ENCODE results near the gene RDX.
"Not testable (repeated sequence)": the region's sequence is repeated elsewhere in the genome, so short reads cannot be mapped to it uniquely, and the experiment has no call there.

Gene RDX

GRCh38 chr11:110198031-110198729, 98.2 kb downstream of the RDX start:
- no peak for DNase-seq

DNA sequence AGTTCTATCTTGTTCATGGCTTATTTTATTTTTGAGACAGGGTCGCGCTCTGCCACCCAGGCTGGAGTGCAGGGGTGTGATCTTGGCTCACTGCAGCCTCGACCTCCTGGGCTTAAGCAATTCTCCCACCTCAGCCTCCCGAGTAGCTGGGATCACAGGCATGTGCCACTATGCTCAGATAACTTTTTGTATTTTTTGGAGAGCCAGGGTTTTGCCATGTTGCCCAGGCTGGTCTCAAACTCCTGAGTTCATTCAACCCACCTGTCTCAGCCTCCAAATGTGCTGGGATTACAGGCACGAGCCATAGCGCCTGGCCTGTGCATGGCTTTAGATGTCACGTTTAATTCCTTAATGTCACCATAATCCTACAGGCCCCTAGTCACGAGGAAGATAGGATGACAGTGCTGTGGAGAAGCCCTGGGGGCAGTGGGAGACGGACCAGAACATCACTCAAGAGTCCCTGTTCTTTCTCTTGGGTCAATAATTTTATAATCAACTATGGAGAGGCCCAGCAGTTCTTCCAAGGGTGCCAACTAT, 99.5 kb downstream of the RDX start:
- DNase-seq: no peak

GRCh38 chr11:110196241-110196754, 100.1 kb downstream of the RDX start:
- no peak for DNase-seq

GRCh38 chr11:110194211-110194766, 102.1 kb downstream of the RDX start:
- DNase-seq: not testable (repeated sequence)

GRCh38 chr11:110192604-110193282, 103.7 kb downstream of the RDX start:
- not testable (repeated sequence) for DNase-seq

- DNase-seq: no peak
Measured at GRCh38 chr11:110190885-110191284, 105.5 kb downstream of the RDX start.

- DNase-seq: no peak
Measured at GRCh38 chr11:110187731-110188130, 108.7 kb downstream of the RDX start.

GRCh38 chr11:110186867-110187266, 109.5 kb downstream of the RDX start:
- DNase-seq: no peak

GRCh38 chr11:110186456-110186855, 110.0 kb downstream of the RDX start:
- no peak for DNase-seq

- no peak for DNase-seq
Measured at GRCh38 chr11:110185599-110185998, 110.8 kb downstream of the RDX start.

- no peak for DNase-seq
Measured at GRCh38 chr11:110185121-110185591, 111.3 kb downstream of the RDX start.

GRCh38 chr11:110184456-110184855, 112.0 kb downstream of the RDX start:
- no peak for DNase-seq

- DNase-seq: no peak
Measured at GRCh38 chr11:110182886-110183285, 113.5 kb downstream of the RDX start.

DNA sequence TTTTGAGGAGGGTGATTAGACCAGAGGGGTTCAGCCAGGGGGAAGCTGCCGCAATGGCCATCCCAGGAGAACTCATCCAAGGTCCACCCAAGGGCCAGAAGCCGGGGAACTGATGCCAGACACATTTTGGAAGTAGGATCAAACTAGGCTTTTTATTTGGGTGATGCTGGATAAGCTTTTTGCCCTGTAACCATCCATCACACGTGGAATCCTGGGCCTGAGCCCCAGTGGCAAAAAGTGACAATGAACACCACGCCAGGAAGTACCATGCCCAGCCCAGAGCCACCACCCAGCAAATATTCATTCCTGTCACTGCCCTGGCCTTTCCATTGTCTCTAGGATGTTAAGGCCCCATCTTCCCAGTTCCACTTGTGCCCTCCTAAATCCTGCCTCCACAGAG, 117.3 kb downstream of the RDX start:
- no peak for DNase-seq

DNA sequence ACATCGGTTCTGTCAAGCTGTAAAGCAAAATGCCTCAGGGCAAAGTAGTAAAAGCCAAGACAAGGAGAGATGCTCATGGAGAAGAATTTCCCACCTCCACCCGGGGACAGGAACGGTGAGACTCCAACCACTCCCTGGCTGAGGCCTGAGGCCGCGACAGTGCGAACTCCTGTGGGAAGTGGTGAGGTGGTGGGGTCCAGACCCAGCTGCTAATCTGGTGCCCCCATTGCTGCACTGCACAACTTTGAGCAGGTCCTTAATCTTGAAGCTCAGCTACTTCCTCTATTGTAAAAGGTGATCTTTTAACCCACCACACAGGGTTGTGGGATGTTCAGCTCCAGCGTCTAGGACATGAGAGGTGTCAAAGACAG, 119.3 kb downstream of the RDX start:
- DNase-seq: no peak

- no peak for DNase-seq
Measured at GRCh38 chr11:110176366-110177085, 119.9 kb downstream of the RDX start.

GRCh38 chr11:110174645-110175310, 121.6 kb downstream of the RDX start:
- no peak for DNase-seq

- no peak for DNase-seq
Measured at GRCh38 chr11:110173811-110174644, 122.4 kb downstream of the RDX start.

DNA sequence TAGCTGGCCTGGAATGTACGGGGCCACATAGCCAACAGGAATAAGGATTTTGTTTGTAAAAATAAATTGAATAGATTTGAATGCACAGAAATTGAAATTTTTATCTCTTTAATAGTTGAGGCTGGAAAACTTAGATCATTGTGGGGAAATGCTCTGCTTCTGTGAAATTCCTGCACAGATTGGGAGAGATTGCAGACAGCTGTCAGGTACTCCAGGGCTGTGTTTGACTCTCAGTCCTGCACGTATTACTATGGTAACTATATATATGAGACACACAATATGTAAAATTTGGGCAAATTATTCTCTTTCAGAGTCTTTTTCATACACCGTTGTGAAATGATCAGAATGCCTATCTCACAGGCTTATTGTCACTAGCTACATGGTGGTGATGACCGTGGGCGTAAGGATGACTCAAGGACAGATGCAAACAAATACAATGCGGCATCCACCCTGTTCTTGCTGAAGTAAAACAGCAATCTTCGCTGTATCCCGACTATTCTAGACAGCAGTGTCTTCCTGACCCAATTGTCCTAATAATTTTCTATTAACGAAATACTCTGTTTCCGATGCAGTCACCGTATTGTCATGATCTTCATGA, 123.8 kb downstream of the RDX start:
- no peak for DNase-seq

DNA sequence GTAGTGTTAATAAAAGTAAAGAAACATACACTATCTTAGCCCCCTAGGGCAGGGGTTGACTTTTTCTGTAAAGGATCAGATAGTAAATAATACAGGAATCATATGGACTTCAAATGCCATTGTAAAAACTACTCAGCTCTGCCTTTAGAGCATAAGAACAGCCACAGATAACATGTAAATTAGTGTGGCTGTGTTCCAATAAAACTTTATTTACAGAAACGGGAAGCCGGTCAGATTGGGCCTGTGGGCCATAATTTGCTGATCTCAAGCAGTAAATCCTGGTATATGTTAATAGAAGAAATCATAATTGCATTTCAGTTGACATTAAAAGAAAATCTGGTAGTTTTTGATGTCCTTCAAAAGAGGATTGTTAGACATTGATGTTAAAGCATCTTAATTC, 126.7 kb downstream of the RDX start:
- DNase-seq: no peak

Data from NCI-H2081 treated with DMSO at 0.1 percent for 48 hours (cell line).